Vagina (tissue), 2 donors: ENCODE data around the gene HOXA1.

Source experiments
- CTCF ChIP-seq, 3 experiments: fragments of 450-650 bp in 2 of 3; fragments of 200-600 bp in 1 of 3; sonication (generic) in 1 of 3; IDR thresholded peaks; one replicate each; pipeline ENCODE4 v1.5.1; 2017 to 2019; ENCODE audit warnings: antibody characterized with exemption in 3 of 3, mild to moderate bottlenecking in 2 of 3, moderate library complexity in 2 of 3
- POLR2A ChIP-seq, 2 donors: fragments of 450-650 bp; IDR thresholded peaks; one replicate each; pipeline ENCODE4 v1.6.1; 2017; ENCODE audit warnings: antibody characterized with exemption in 2 of 2, mild to moderate bottlenecking in 2 of 2, moderate library complexity in 2 of 2
- POLR2AphosphoS5 ChIP-seq, 2 donors: sonication (generic); formaldehyde crosslinking; IDR thresholded peaks; one replicate each; pipeline ENCODE4 v1.9.0; 2017; ENCODE audit warnings: antibody characterized with exemption in 2 of 2, mild to moderate bottlenecking in 2 of 2, low read depth in 1 of 2; ENCODE audit not compliant: insufficient read depth in 1 of 2

- TF ChIP-seq CTCF (IDR thresholded peaks at IDR 0.05) (no peak), POLR2A (IDR thresholded peaks at IDR 0.05) (no peak), POLR2AphosphoS5 (IDR thresholded peaks at IDR 0.05; ENCODE audit: insufficient read depth in 1 of 2, low read depth in 1 of 2) (no peak)
Measured at GRCh38 chr7:27094304-27095049, 1.3 kb downstream of the HOXA1 start.
